KBM-7 (cell line): ENCODE measurements around the gene SERGEF.

Source experiments
- DNase-seq: peaks from one replicate; pipeline ENCODE4 v3.0.0-alpha.2; 2015
- in situ Hi-C: fragments of 300-500 bp; cut with MboI; formaldehyde crosslinking; loops from 2 replicates; pipeline ENCODE4 v1.14.3; 2020; ENCODE audit warnings: low sequenced_read_pairs, low pct_unique_long_range_greater_than_20kb, mixed read lengths

Gene SERGEF

GRCh38 chr11:17967661-17968060 is 45.2 kb downstream of the SERGEF start:
- in situ Hi-C loops = no loop called here
- no peak for DNase-seq

GRCh38 chr11:17960091-17960490 is 52.8 kb downstream of the SERGEF start:
- in situ Hi-C loops = no loop called here
- no peak for DNase-seq

- no peak for DNase-seq
- in situ Hi-C loops = no loop called here
Measured at GRCh38 chr11:17958446-17958845, 54.4 kb downstream of the SERGEF start.

- no peak for DNase-seq
- in situ Hi-C loops = no loop called here
Measured at GRCh38 chr11:17954395-17955252, 58.2 kb downstream of the SERGEF start.

GRCh38 chr11:17952487-17952886 is 60.4 kb downstream of the SERGEF start:
- in situ Hi-C loops = no loop called here
- no peak for DNase-seq

GRCh38 chr11:17951685-17952388 is 61.0 kb downstream of the SERGEF start:
- DNase-seq = no peak
- in situ Hi-C loops = no loop called here

GRCh38 chr11:17950644-17951043 is 62.2 kb downstream of the SERGEF start:
- in situ Hi-C loops = no loop called here
- DNase-seq = no peak

- no peak for DNase-seq
- in situ Hi-C loops = no loop called here
Measured at GRCh38 chr11:17948296-17948695, 64.6 kb downstream of the SERGEF start.

GRCh38 chr11:17939542-17939941 is 73.3 kb downstream of the SERGEF start:
- DNase-seq = no peak
- in situ Hi-C loops = no loop called here

GRCh38 chr11:17936790-17937189 is 76.1 kb downstream of the SERGEF start:
- DNase-seq = no peak

GRCh38 chr11:17934194-17934593 is 78.7 kb downstream of the SERGEF start:
- DNase-seq = no peak
- in situ Hi-C loops = no loop called here

More at GRCh38 chr11:17936790-17937189, 76.1 kb downstream of the SERGEF start:
- in situ Hi-C loops = no loop called here

GRCh38 chr11:17933708-17934107 is 79.1 kb downstream of the SERGEF start:
- no peak for DNase-seq
- in situ Hi-C loops = no loop called here

GRCh38 chr11:17932472-17932871 is 80.4 kb downstream of the SERGEF start:
- in situ Hi-C loops = no loop called here
- DNase-seq = no peak

GRCh38 chr11:17931595-17931994 is 81.3 kb downstream of the SERGEF start:
- in situ Hi-C loops = no loop called here
- DNase-seq = no peak

- DNase-seq = no peak
- in situ Hi-C loops = no loop called here
Measured at GRCh38 chr11:17930544-17931125, 82.2 kb downstream of the SERGEF start.

- DNase-seq = no peak
- in situ Hi-C loops = no loop called here
Measured at GRCh38 chr11:17929171-17929570, 83.7 kb downstream of the SERGEF start.

- in situ Hi-C loops = no loop called here
- no peak for DNase-seq
Measured at GRCh38 chr11:17927681-17928343, 85.0 kb downstream of the SERGEF start.

- in situ Hi-C loops = no loop called here
- DNase-seq = no peak
Measured at GRCh38 chr11:17927041-17927440, 85.8 kb downstream of the SERGEF start.

GRCh38 chr11:17924713-17925112 is 88.1 kb downstream of the SERGEF start:
- no peak for DNase-seq
- in situ Hi-C loops = no loop called here

GRCh38 chr11:17923217-17923616 is 89.6 kb downstream of the SERGEF start:
- in situ Hi-C loops = no loop called here
- DNase-seq = no peak
